Breast epithelium (tissue), 4 donors: ENCODE results near the gene MAP4. TPM values are rescaled to one million over a fixed set of nuclear protein-coding genes. Genes with fewer than 3 reads are reported as not detected.

Experiments
- DNase-seq, 2 donors: peaks; one replicate each; pipeline ENCODE4 v3.0.0-alpha.2; 2019; ENCODE audit warnings: low spot score in 2 of 2
- H3K27ac ChIP-seq, 2 donors: fragments of 200-600 bp; sonication (generic) in 1 of 2; one replicate each; pipeline ENCODE4 v1.5.1; 2016 to 2019; ENCODE audit warnings: mild to moderate bottlenecking in 1 of 2
- H3K27me3 ChIP-seq, 2 donors: fragments of 200-600 bp; sonication (generic) in 1 of 2; one replicate each; pipeline versions ENCODE4 v1.5.1 to v1.6.0; 2017 to 2019; ENCODE audit warnings: control low read depth in 1 of 2, mild to moderate bottlenecking in 1 of 2
- H3K36me3 ChIP-seq: fragments of 200-600 bp; one replicate; pipeline ENCODE4 v1.5.1; 2019
- H3K4me1 ChIP-seq, 2 donors: fragments of 200-600 bp; sonication (generic); one replicate each; pipeline ENCODE4 v1.5.1; 2016 to 2019; ENCODE audit warnings: control low read depth in 1 of 2
- H3K4me3 ChIP-seq, 3 donors: fragments of 200-600 bp; sonication (generic); 1 replicate in 2 of 3; 2 replicates in 1 of 3; pipeline ENCODE4 v1.5.1; 2016 to 2019; ENCODE audit warnings: mild to moderate bottlenecking in 3 of 3, moderate library complexity in 2 of 3
- H3K9me3 ChIP-seq, 2 donors: fragments of 200-600 bp; sonication (generic) in 1 of 2; one replicate each; pipeline ENCODE4 v1.5.1; 2016 to 2019; ENCODE audit warnings: control low read depth in 1 of 2
- POLR2A ChIP-seq: fragments of 450-650 bp; IDR thresholded peaks from one replicate; pipeline ENCODE4 v1.6.1; 2016; ENCODE audit warnings: antibody characterized with exemption, mild to moderate bottlenecking, moderate library complexity
- POLR2AphosphoS5 ChIP-seq, 3 donors: sonication (generic); formaldehyde crosslinking; IDR thresholded peaks; one replicate each; pipeline ENCODE4 v1.6.1; 2017; ENCODE audit warnings: antibody characterized with exemption in 3 of 3
- intact Hi-C: fragments of 100-400 bp; cut with DNase I; formaldehyde crosslinking; loops from one replicate; pipeline ENCODE4 v1.15.1; 2023; ENCODE audit warnings: low total_unique reads
- total RNA-seq, 3 donors: library from RNA; depleted of rRNA; stranded (reverse); fragments of >200 nt; gene quantifications; one replicate each; pipeline ENCODE4 v1.1.0, GENCODE V29; 2016
- TF ChIP-seq, protein P1 (sequence below), 3 donors: fragments of 450-650 bp; IDR thresholded peaks; one replicate each; pipeline ENCODE4 v1.5.1; 2016 to 2017; ENCODE audit warnings: antibody characterized with exemption in 3 of 3, mild to moderate bottlenecking in 3 of 3, moderate library complexity in 3 of 3

The MAP4 gene
- total RNA-seq, 3 donors from 2014 or later: 72.0 to 167 (median 99.0) TPM

DNA sequence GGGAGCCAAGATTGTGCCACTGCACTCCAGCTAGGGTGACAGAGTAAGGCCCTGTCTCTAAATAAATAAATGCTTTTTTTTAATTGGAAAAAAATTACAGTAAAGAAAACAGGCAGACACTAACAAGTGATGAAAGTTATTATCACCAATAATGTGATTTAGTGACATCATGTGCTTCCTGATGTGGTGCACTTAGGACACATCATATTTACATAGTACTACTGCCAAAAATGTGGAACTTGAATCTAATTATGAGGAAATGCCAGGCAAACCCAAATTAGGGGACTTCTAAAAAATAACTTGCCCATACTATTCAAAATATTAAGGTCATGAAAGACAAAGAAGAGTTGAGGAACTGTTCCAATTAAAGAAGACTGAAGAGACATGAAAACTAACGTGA lies 30.8 kb downstream of the MAP4 start:
- no peak overlapping the region for H3K27ac ChIP-seq
- TF ChIP-seq POLR2A (no peak), POLR2AphosphoS5 (IDR thresholded peaks at IDR 0.05) (no peak)
- TF ChIP-seq, protein P1, sequence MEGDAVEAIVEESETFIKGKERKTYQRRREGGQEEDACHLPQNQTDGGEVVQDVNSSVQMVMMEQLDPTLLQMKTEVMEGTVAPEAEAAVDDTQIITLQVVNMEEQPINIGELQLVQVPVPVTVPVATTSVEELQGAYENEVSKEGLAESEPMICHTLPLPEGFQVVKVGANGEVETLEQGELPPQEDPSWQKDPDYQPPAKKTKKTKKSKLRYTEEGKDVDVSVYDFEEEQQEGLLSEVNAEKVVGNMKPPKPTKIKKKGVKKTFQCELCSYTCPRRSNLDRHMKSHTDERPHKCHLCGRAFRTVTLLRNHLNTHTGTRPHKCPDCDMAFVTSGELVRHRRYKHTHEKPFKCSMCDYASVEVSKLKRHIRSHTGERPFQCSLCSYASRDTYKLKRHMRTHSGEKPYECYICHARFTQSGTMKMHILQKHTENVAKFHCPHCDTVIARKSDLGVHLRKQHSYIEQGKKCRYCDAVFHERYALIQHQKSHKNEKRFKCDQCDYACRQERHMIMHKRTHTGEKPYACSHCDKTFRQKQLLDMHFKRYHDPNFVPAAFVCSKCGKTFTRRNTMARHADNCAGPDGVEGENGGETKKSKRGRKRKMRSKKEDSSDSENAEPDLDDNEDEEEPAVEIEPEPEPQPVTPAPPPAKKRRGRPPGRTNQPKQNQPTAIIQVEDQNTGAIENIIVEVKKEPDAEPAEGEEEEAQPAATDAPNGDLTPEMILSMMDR (IDR thresholded peaks at IDR 0.05): no peak

GRCh38 chr3:47984075-47984728 lies 32.0 kb downstream of the MAP4 start:
- DNase-seq: no peak
- Histone ChIP-seq H3K36me3 (no peaks in the 10 kb centered on the region), H3K9me3 (no peaks in the 10 kb centered on the region), H3K27me3 (no peaks in the 10 kb centered on the region), H3K4me1 (no peaks in the 10 kb centered on the region), H3K4me3 (no peak overlapping the region), H3K27ac (no peak overlapping the region)
- intact Hi-C loops: no loop called here
- no peak for TF ChIP-seq POLR2A
- no peak for TF ChIP-seq POLR2AphosphoS5 (IDR thresholded peaks at IDR 0.05)
- TF ChIP-seq, protein P1 (IDR thresholded peaks at IDR 0.05): no peak

More for the DNA sequence above, 30.8 kb downstream of the MAP4 start:
- Histone ChIP-seq H3K4me1 (no peaks in the 10 kb centered on the region), H3K4me3 (no peak overlapping the region), H3K27me3 (no peaks in the 10 kb centered on the region), H3K9me3 (no peaks in the 10 kb centered on the region), H3K36me3 (no peaks in the 10 kb centered on the region)
- intact Hi-C loops: no loop called here
- DNase-seq: no peak

- intact Hi-C loops: no loop called here
- TF ChIP-seq, protein P1 (IDR thresholded peaks at IDR 0.05): no peak
- TF ChIP-seq POLR2AphosphoS5 (IDR thresholded peaks at IDR 0.05) (no peak), POLR2A (no peak)
- H3K4me3 ChIP-seq: no peak overlapping the region
- no peak for DNase-seq
- H3K9me3 ChIP-seq: no peaks in the 10 kb centered on the region
- H3K4me1 ChIP-seq: no peaks in the 10 kb centered on the region
- H3K27ac ChIP-seq: no peak overlapping the region
- H3K36me3 ChIP-seq: no peaks in the 10 kb centered on the region
- no peaks in the 10 kb centered on the region for H3K27me3 ChIP-seq
Observed at GRCh38 chr3:47980795-47981194, 35.4 kb downstream of the MAP4 start.

DNA sequence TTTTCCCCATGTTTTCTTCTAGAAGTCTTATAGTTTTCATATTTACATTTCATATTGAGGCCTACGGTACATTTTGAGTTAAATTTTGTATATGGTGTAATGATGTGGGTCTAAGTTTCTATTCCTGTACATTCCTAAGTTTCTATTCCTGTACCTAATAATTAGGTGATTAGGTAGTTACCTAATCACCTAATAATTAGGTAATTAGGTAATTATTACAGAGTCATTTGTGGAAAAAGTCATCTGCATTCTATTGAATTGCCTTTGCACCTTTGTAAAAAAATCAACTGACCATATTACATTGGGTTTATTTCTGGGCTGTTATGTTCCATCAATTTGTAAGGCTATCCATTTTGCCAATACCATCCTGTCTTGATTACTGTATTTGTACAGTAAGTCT lies 37.1 kb downstream of the MAP4 start:
- intact Hi-C loops: no loop called here
- Histone ChIP-seq H3K4me1 (no peaks in the 10 kb centered on the region), H3K36me3 (no peaks in the 10 kb centered on the region), H3K4me3 (no peak overlapping the region), H3K9me3 (no peaks in the 10 kb centered on the region), H3K27me3 (no peaks in the 10 kb centered on the region), H3K27ac (no peak overlapping the region)
- TF ChIP-seq, protein P1 (IDR thresholded peaks at IDR 0.05): no peak
- TF ChIP-seq POLR2A (no peak), POLR2AphosphoS5 (IDR thresholded peaks at IDR 0.05) (no peak)
- no peak for DNase-seq

DNA sequence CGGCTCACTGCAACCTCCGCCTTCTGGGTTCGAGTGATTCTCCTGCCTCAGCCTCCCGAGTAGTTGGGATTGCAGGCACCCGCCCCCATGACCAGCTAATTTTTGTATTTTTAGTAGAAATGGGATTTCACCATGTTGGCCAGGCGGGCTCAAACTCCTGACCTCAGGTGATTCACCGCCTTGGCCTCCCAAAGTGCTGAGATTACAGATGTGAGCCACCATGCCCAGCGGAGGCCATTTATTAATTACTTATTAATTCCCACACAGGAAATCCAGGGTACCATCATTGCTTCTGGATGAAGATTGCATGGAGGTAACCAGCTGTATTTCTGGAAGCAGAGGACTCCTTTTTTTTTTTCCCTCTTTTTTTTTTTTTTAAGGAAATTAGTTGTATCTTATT lies 37.8 kb downstream of the MAP4 start:
- TF ChIP-seq POLR2AphosphoS5 (IDR thresholded peaks at IDR 0.05) (no peak), POLR2A (no peak)
- TF ChIP-seq, protein P1 (IDR thresholded peaks at IDR 0.05): no peak
- no peak for DNase-seq
- intact Hi-C loops: no loop called here
- no peaks in the 10 kb centered on the region for H3K9me3 ChIP-seq
- H3K27ac ChIP-seq: no peak overlapping the region
- no peaks in the 10 kb centered on the region for H3K27me3 ChIP-seq
- H3K4me1 ChIP-seq: no peaks in the 10 kb centered on the region
- H3K36me3 ChIP-seq: no peaks in the 10 kb centered on the region
- H3K4me3 ChIP-seq: no peak overlapping the region
